Measurements from ENCODE around the gene RNF135.
"Not testable (repeated sequence)": the region's sequence is repeated elsewhere in the genome, so short reads cannot be mapped to it uniquely, and the experiment has no call there.

Gene RNF135

GRCh38 chr17:31007695-31008373 lies 37.0 kb downstream of the RNF135 start:
- DNase-seq (ENCODE audit: low spot score in 2 of 2), result no peak
- Mint-ChIP-seq H3K9me3 (no peaks in the 10 kb centered on the region), H3K36me3 (no peaks in the 10 kb centered on the region), H3K4me1 (peaks cover 33% of the 10 kb centered on the region), H3K4me3 (peak overlapping the region; percentile 82), H3K27ac (peak overlapping the region; percentile 94)
- no peak for ATAC-seq

GRCh38 chr17:31008374-31009041 lies 37.7 kb downstream of the RNF135 start:
- H3K4me3 Mint-ChIP-seq, result peak overlapping the region; percentile 82

GRCh38 chr17:31009042-31009702 lies 38.3 kb downstream of the RNF135 start:
- Mint-ChIP-seq H3K4me3 (peak overlapping the region; percentile 82), H3K4me1 (peaks cover 33% of the 10 kb centered on the region), H3K27ac (peak overlapping the region; percentile 94)
- ATAC-seq, result peak; percentile 29
- H3K9me3 Mint-ChIP-seq; DNase-seq (ENCODE audit: low spot score in 2 of 2); H3K36me3 Mint-ChIP-seq: not testable (repeated sequence)

More at GRCh38 chr17:31008374-31009041, 37.7 kb downstream of the RNF135 start:
- peak; percentile 90 for ATAC-seq
- peak; percentile 51 to 84 for DNase-seq (ENCODE audit: low spot score in 2 of 2)
- Mint-ChIP-seq H3K36me3 (no peaks in the 10 kb centered on the region), H3K9me3 (no peaks in the 10 kb centered on the region), H3K4me1 (peaks cover 33% of the 10 kb centered on the region), H3K27ac (peak overlapping the region; percentile 94)

- peaks cover 33% of the 10 kb centered on the region for H3K4me1 Mint-ChIP-seq
- not testable (repeated sequence) for ATAC-seq; H3K36me3 Mint-ChIP-seq; H3K27ac Mint-ChIP-seq; DNase-seq (ENCODE audit: low spot score in 2 of 2); H3K9me3 Mint-ChIP-seq
- peak overlapping the region; percentile 82 for H3K4me3 Mint-ChIP-seq
Measured at GRCh38 chr17:31010014-31010413, 39.2 kb downstream of the RNF135 start.

GRCh38 chr17:31013844-31014243 lies 43.0 kb downstream of the RNF135 start:
- Mint-ChIP-seq H3K4me1 (peaks cover 10% of the 10 kb centered on the region), H3K4me3 (no peak overlapping the region), H3K27ac (no peak overlapping the region), H3K9me3 (no peaks in the 10 kb centered on the region), H3K36me3 (no peaks in the 10 kb centered on the region)
- no peak for DNase-seq (ENCODE audit: low spot score in 2 of 2)
- ATAC-seq, result no peak

GRCh38 chr17:31015639-31016038 lies 44.8 kb downstream of the RNF135 start:
- no peak for ATAC-seq
- Mint-ChIP-seq H3K4me1 (no peaks in the 10 kb centered on the region), H3K36me3 (no peaks in the 10 kb centered on the region), H3K9me3 (no peaks in the 10 kb centered on the region), H3K27ac (no peak overlapping the region), H3K4me3 (no peak overlapping the region)
- DNase-seq (ENCODE audit: low spot score in 2 of 2), result no peak

- no peaks in the 10 kb centered on the region for H3K9me3 Mint-ChIP-seq
- ATAC-seq (no peak), DNase-seq (ENCODE audit: low spot score in 2 of 2) (no peak)
- no peaks in the 10 kb centered on the region for H3K4me1 Mint-ChIP-seq
- H3K27ac Mint-ChIP-seq, result no peak overlapping the region
- H3K36me3 Mint-ChIP-seq, result no peaks in the 10 kb centered on the region
- H3K4me3 Mint-ChIP-seq, result no peak overlapping the region
Measured at GRCh38 chr17:31019004-31019403, 48.2 kb downstream of the RNF135 start.

- H3K4me3 Mint-ChIP-seq; H3K36me3 Mint-ChIP-seq; H3K27ac Mint-ChIP-seq; DNase-seq (ENCODE audit: low spot score in 2 of 2); H3K9me3 Mint-ChIP-seq; ATAC-seq; H3K4me1 Mint-ChIP-seq: not testable (repeated sequence)
Measured at GRCh38 chr17:31023171-31023570, 52.3 kb downstream of the RNF135 start.

- DNase-seq (ENCODE audit: low spot score in 2 of 2) (no peak), ATAC-seq (no peak)
- Mint-ChIP-seq H3K27ac (no peak overlapping the region), H3K36me3 (no peaks in the 10 kb centered on the region), H3K9me3 (no peaks in the 10 kb centered on the region), H3K4me3 (no peak overlapping the region), H3K4me1 (no peaks in the 10 kb centered on the region)
Measured at GRCh38 chr17:31031841-31032240, 61.0 kb downstream of the RNF135 start.

GRCh38 chr17:31035611-31036010 lies 64.8 kb downstream of the RNF135 start:
- H3K27ac Mint-ChIP-seq; H3K4me3 Mint-ChIP-seq; H3K9me3 Mint-ChIP-seq; DNase-seq (ENCODE audit: low spot score in 2 of 2); H3K36me3 Mint-ChIP-seq; ATAC-seq; H3K4me1 Mint-ChIP-seq: not testable (repeated sequence)

GRCh38 chr17:31040837-31041236 lies 70.0 kb downstream of the RNF135 start:
- DNase-seq (ENCODE audit: low spot score in 2 of 2); H3K9me3 Mint-ChIP-seq; H3K27ac Mint-ChIP-seq; H3K4me1 Mint-ChIP-seq; H3K4me3 Mint-ChIP-seq; H3K36me3 Mint-ChIP-seq; ATAC-seq: not testable (repeated sequence)

GRCh38 chr17:31042378-31042777 lies 71.5 kb downstream of the RNF135 start:
- not testable (repeated sequence) for H3K4me3 Mint-ChIP-seq; ATAC-seq; H3K36me3 Mint-ChIP-seq; H3K4me1 Mint-ChIP-seq; H3K9me3 Mint-ChIP-seq; H3K27ac Mint-ChIP-seq; DNase-seq (ENCODE audit: low spot score in 2 of 2)

- peak in 1 of 2 donors; percentile 22 for DNase-seq (ENCODE audit: low spot score in 2 of 2)
- H3K4me1 Mint-ChIP-seq, ATAC-seq, H3K4me3 Mint-ChIP-seq, H3K36me3 Mint-ChIP-seq, H3K9me3 Mint-ChIP-seq, H3K27ac Mint-ChIP-seq: not testable (repeated sequence)
Measured at GRCh38 chr17:31046856-31047425, 76.1 kb downstream of the RNF135 start.

GRCh38 chr17:31048142-31048541 lies 77.3 kb downstream of the RNF135 start:
- ATAC-seq (no peak), DNase-seq (ENCODE audit: low spot score in 2 of 2) (no peak)
- no peak overlapping the region for H3K27ac Mint-ChIP-seq
- no peaks in the 10 kb centered on the region for H3K9me3 Mint-ChIP-seq
- no peaks in the 10 kb centered on the region for H3K36me3 Mint-ChIP-seq
- H3K4me1 Mint-ChIP-seq, result peaks cover 17% of the 10 kb centered on the region
- no peak overlapping the region for H3K4me3 Mint-ChIP-seq

GRCh38 chr17:31048780-31049179 lies 77.9 kb downstream of the RNF135 start:
- ATAC-seq (peak; percentile 11), DNase-seq (ENCODE audit: low spot score in 2 of 2) (no peak)
- Mint-ChIP-seq H3K9me3 (no peaks in the 10 kb centered on the region), H3K4me3 (no peak overlapping the region), H3K27ac (no peak overlapping the region), H3K36me3 (no peaks in the 10 kb centered on the region), H3K4me1 (peaks cover 17% of the 10 kb centered on the region)
